NCI-H526 treated with DMSO at 0.1 percent for 48 hours (cell line): ENCODE results near the gene GRB2.
"Not testable (repeated sequence)": the region's sequence is repeated elsewhere in the genome, so short reads cannot be mapped to it uniquely, and the experiment has no call there.

Experiments used
- DNase-seq: peaks from one replicate; lab custom pipeline; 2025; lab: John Stamatoyannopoulos, UW

The GRB2 gene

GRCh38 chr17:75350029-75350428 lies 55.4 kb downstream of the GRB2 start:
- no peak for DNase-seq

- DNase-seq = no peak
These were observed 55.9 kb downstream of the GRB2 start for GRCh38 chr17:75349589-75349988.

- no peak for DNase-seq
These were observed 57.0 kb downstream of the GRB2 start for GRCh38 chr17:75348386-75349012.

GRCh38 chr17:75346906-75347305 lies 58.6 kb downstream of the GRB2 start:
- no peak for DNase-seq

GRCh38 chr17:75346368-75346767 lies 59.1 kb downstream of the GRB2 start:
- DNase-seq = not testable (repeated sequence)

GRCh38 chr17:75345514-75346167 lies 59.8 kb downstream of the GRB2 start:
- no peak for DNase-seq

- DNase-seq = no peak
These were observed 60.8 kb downstream of the GRB2 start for GRCh38 chr17:75344666-75345065.

- no peak for DNase-seq
These were observed 62.5 kb downstream of the GRB2 start for GRCh38 chr17:75342996-75343395.

- DNase-seq = no peak
These were observed 63.5 kb downstream of the GRB2 start for GRCh38 chr17:75341784-75342486.

- no peak for DNase-seq
These were observed 64.8 kb downstream of the GRB2 start for GRCh38 chr17:75340631-75341030.

GRCh38 chr17:75339971-75340370 lies 65.5 kb downstream of the GRB2 start:
- DNase-seq = no peak

- no peak for DNase-seq
These were observed 67.1 kb downstream of the GRB2 start for GRCh38 chr17:75338335-75338734.

GRCh38 chr17:75335315-75335714 lies 70.2 kb downstream of the GRB2 start:
- DNase-seq = no peak

GRCh38 chr17:75334723-75335122 lies 70.8 kb downstream of the GRB2 start:
- DNase-seq = no peak

- DNase-seq = no peak
These were observed 73.8 kb downstream of the GRB2 start for GRCh38 chr17:75331671-75332070.

GRCh38 chr17:75327757-75328156 lies 77.7 kb downstream of the GRB2 start:
- no peak for DNase-seq

- no peak for DNase-seq
These were observed 79.1 kb downstream of the GRB2 start for GRCh38 chr17:75326226-75326848.

GRCh38 chr17:75325827-75326225 lies 79.7 kb downstream of the GRB2 start:
- no peak for DNase-seq

GRCh38 chr17:75325348-75325747 lies 80.1 kb downstream of the GRB2 start:
- no peak for DNase-seq

GRCh38 chr17:75321506-75321905 lies 84.0 kb downstream of the GRB2 start:
- DNase-seq = no peak

- DNase-seq = no peak
These were observed 85.4 kb downstream of the GRB2 start for GRCh38 chr17:75319904-75320691.

- DNase-seq = no peak
These were observed 86.8 kb downstream of the GRB2 start for GRCh38 chr17:75318615-75319222.
